Measurements from ENCODE around the gene DSP. TPM values are rescaled to one million over a fixed set of nuclear protein-coding genes. Genes with fewer than 3 reads are reported as not detected.

Gene DSP
- total RNA-seq, 2 experiments from 2014 or later, result 0.06 TPM; not detected in 1

- Histone ChIP-seq H3K36me3 (ENCODE audit: insufficient read depth, low read length) (peaks cover 43% of the 10 kb centered on the region), H3K27ac (ENCODE audit: low read depth, low read length, poor library complexity, severe bottlenecking) (no peak overlapping the region), H4K20me1 (ENCODE audit: insufficient read depth, low read length) (peaks cover 10% of the 10 kb centered on the region), H3K9me3 (ENCODE audit: low read length) (no peaks in the 10 kb centered on the region), H2AFZ (ENCODE audit: low read length) (no peak overlapping the region), H3K4me1 (ENCODE audit: insufficient read depth, low read length, poor library complexity, severe bottlenecking) (peaks cover 20% of the 10 kb centered on the region), H3K4me2 (ENCODE audit: low read length) (peak overlapping the region; percentile 76), H3K9me2 (ENCODE audit: insufficient read depth, low read length) (no peaks in the 10 kb centered on the region), H3K4me3 (ENCODE audit: low read depth, low read length, poor library complexity, severe bottlenecking) (peak overlapping the region; percentile 88), H3K79me2 (ENCODE audit: insufficient read depth, low read depth, low read length) (peaks cover 33% of the 10 kb centered on the region)
- ChIA-PET CTCF (ENCODE audit: unreplicated experiment) (no interaction called here), POLR2A (interaction anchor here (0.7 to 1.7 kb wide), 6 partner anchors 8 to 511 kb away, joined by 3 to 5 read pairs (median 4); partner anchors contain the start of gene EEF1E1)
- intact Hi-C loops (cut with micrococcal nuclease; ENCODE audit: unreplicated experiment), result no loop called here
- DNase-seq (ENCODE audit: low spot score), result no peak
- TF ChIP-seq EZH2phosphoT487 (IDR thresholded peaks at IDR 0.05; ENCODE audit: borderline replicate concordance, low read depth, low read length), result no peak
- TF ChIP-seq CTCF (conservative IDR thresholded peaks at IDR 0.05; ENCODE audit: low read length), result no peak
- no TSS peak for BruUV-seq (replicated peaks)
Measured at GRCh38 chr6:7591770-7592169, 50.3 kb downstream of the DSP start.

- ChIA-PET CTCF (ENCODE audit: unreplicated experiment) (no interaction called here), POLR2A (no interaction called here)
- H4K20me1 ChIP-seq (ENCODE audit: insufficient read depth, low read length), result peaks cover 10% of the 10 kb centered on the region
- no peaks in the 10 kb centered on the region for H3K9me3 ChIP-seq (ENCODE audit: low read length)
- BruUV-seq (replicated peaks), result no TSS peak
- no peak for DNase-seq (ENCODE audit: low spot score)
- no peak overlapping the region for H2AFZ ChIP-seq (ENCODE audit: low read length)
- H3K79me2 ChIP-seq (ENCODE audit: insufficient read depth, low read depth, low read length), result peaks cover 33% of the 10 kb centered on the region
- H3K27ac ChIP-seq (ENCODE audit: low read depth, low read length, poor library complexity, severe bottlenecking), result no peak overlapping the region
- H3K4me2 ChIP-seq (ENCODE audit: low read length), result no peak overlapping the region
- H3K4me3 ChIP-seq (ENCODE audit: low read depth, low read length, poor library complexity, severe bottlenecking), result no peak overlapping the region
- peaks cover 57% of the 10 kb centered on the region for H3K36me3 ChIP-seq (ENCODE audit: insufficient read depth, low read length)
- no peaks in the 10 kb centered on the region for H3K9me2 ChIP-seq (ENCODE audit: insufficient read depth, low read length)
- TF ChIP-seq EZH2phosphoT487 (IDR thresholded peaks at IDR 0.05; ENCODE audit: borderline replicate concordance, low read depth, low read length) (no peak), CTCF (conservative IDR thresholded peaks at IDR 0.05; ENCODE audit: low read length) (no peak)
- intact Hi-C loops (cut with micrococcal nuclease; ENCODE audit: unreplicated experiment), result no loop called here
- peaks cover 20% of the 10 kb centered on the region for H3K4me1 ChIP-seq (ENCODE audit: insufficient read depth, low read length, poor library complexity, severe bottlenecking)
Measured at GRCh38 chr6:7593229-7593628, 51.8 kb downstream of the DSP start.

GRCh38 chr6:7594579-7595125 lies 53.2 kb downstream of the DSP start:
- no peak overlapping the region for H3K4me2 ChIP-seq (ENCODE audit: low read length)
- CTCF ChIA-PET (ENCODE audit: unreplicated experiment), result no interaction called here
- TF ChIP-seq CTCF (conservative IDR thresholded peaks at IDR 0.05; ENCODE audit: low read length) (no peak), EZH2phosphoT487 (IDR thresholded peaks at IDR 0.05; ENCODE audit: borderline replicate concordance, low read depth, low read length) (no peak)

More at GRCh38 chr6:7594579-7595125, 53.2 kb downstream of the DSP start:
- H3K79me2 ChIP-seq (ENCODE audit: insufficient read depth, low read depth, low read length), result peaks cover 33% of the 10 kb centered on the region
- intact Hi-C loops (cut with micrococcal nuclease; ENCODE audit: unreplicated experiment), result no loop called here
- no peaks in the 10 kb centered on the region for H3K9me2 ChIP-seq (ENCODE audit: insufficient read depth, low read length)
- POLR2A ChIA-PET, result interaction anchor here (0.5 to 1.6 kb wide), 3 partner anchors 9 to 992 kb away, joined by 3 to 6 read pairs (median 4); no protein-coding TSS in a partner anchor
- H3K36me3 ChIP-seq (ENCODE audit: insufficient read depth, low read length), result peaks cover 71% of the 10 kb centered on the region
- no peak overlapping the region for H3K4me3 ChIP-seq (ENCODE audit: low read depth, low read length, poor library complexity, severe bottlenecking)
- H3K4me1 ChIP-seq (ENCODE audit: insufficient read depth, low read length, poor library complexity, severe bottlenecking), result peaks cover 16% of the 10 kb centered on the region
- no peaks in the 10 kb centered on the region for H3K9me3 ChIP-seq (ENCODE audit: low read length)
- no peak for DNase-seq (ENCODE audit: low spot score)
- no peak overlapping the region for H2AFZ ChIP-seq (ENCODE audit: low read length)
- BruUV-seq (replicated peaks), result no TSS peak
- H3K27ac ChIP-seq (ENCODE audit: low read depth, low read length, poor library complexity, severe bottlenecking), result no peak overlapping the region
- H4K20me1 ChIP-seq (ENCODE audit: insufficient read depth, low read length), result peaks cover 10% of the 10 kb centered on the region

All from OCI-LY7 (cell line).